Peyer's patch (tissue), 4 donors: ENCODE results near the gene GPR183. TPM values are rescaled to one million over a fixed set of nuclear protein-coding genes. Genes with fewer than 3 reads are reported as not detected.

Experiments used
- DNase-seq, 3 donors: peaks; one replicate each; pipeline ENCODE4 v3.0.0-alpha.2; 2017 to 2019
- H3K27ac ChIP-seq, 4 donors: fragments of 200-600 bp; sonication (generic); one replicate each; pipeline ENCODE4 v1.5.1; 2016 to 2019
- H3K27me3 ChIP-seq, 2 donors: fragments of 200-600 bp; sonication (generic); one replicate each; pipeline ENCODE4 v1.5.1; 2019
- H3K36me3 ChIP-seq, 3 donors: fragments of 200-600 bp; sonication (generic); one replicate each; pipeline ENCODE4 v1.5.1; 2016 to 2019
- H3K4me1 ChIP-seq, 4 donors: fragments of 200-600 bp; sonication (generic); one replicate each; pipeline ENCODE4 v1.5.1; 2016 to 2019
- H3K4me3 ChIP-seq, 4 donors: fragments of 200-600 bp; sonication (generic); 1 replicate in 3 of 4; 2 replicates in 1 of 4; pipeline ENCODE4 v1.5.1; 2016 to 2019; ENCODE audit warnings: mild to moderate bottlenecking in 1 of 4
- H3K9me3 ChIP-seq, 4 donors: fragments of 200-600 bp; sonication (generic); one replicate each; pipeline ENCODE4 v1.5.1; 2016 to 2019; ENCODE audit warnings: mild to moderate bottlenecking in 1 of 4
- CTCF ChIP-seq, 6 experiments: fragments of 450-650 bp in 4 of 6; fragments of 200-600 bp in 2 of 6; sonication (generic) in 1 of 6; IDR thresholded peaks; one replicate each; pipeline ENCODE4 v1.5.1; 2017 to 2019; ENCODE audit warnings: antibody characterized with exemption in 6 of 6, mild to moderate bottlenecking in 3 of 6, moderate library complexity in 1 of 6
- POLR2A ChIP-seq, 2 donors: fragments of 450-650 bp; IDR thresholded peaks; one replicate each; pipeline ENCODE4 v1.5.1; 2017; ENCODE audit warnings: antibody characterized with exemption in 2 of 2, mild to moderate bottlenecking in 2 of 2, moderate library complexity in 2 of 2
- total RNA-seq, 4 donors: library from RNA; depleted of rRNA; stranded (reverse); fragments of >200 nt; gene quantifications; one replicate each; pipeline ENCODE4 v1.1.0, GENCODE V29; 2016

GPR183 gene
- total RNA-seq, 4 donors from 2014 or later, result 1.1 to 24.8 (median 3.9) TPM

- DNase-seq, result no peak
- no peaks in the 10 kb centered on the region for H3K36me3 ChIP-seq
- H3K9me3 ChIP-seq, result no peaks in the 10 kb centered on the region
- H3K4me3 ChIP-seq, result no peak overlapping the region
- H3K27me3 ChIP-seq, result no peaks in the 10 kb centered on the region
- TF ChIP-seq CTCF (IDR thresholded peaks at IDR 0.05), result no peak
- TF ChIP-seq POLR2A (IDR thresholded peaks at IDR 0.05), result no peak
- peak overlapping the region in 3 of 4 donors; percentile 28 to 47 (median 40) for H3K27ac ChIP-seq
- peaks cover 0 to 16% (median 5%) of the 10 kb centered on the region in 4 donors for H3K4me1 ChIP-seq
These were observed 4.7 kb upstream of the GPR183 start for GRCh38 chr13:99311748-99312492.

GRCh38 chr13:99311137-99311536 is 3.9 kb upstream of the GPR183 start:
- TF ChIP-seq POLR2A (IDR thresholded peaks at IDR 0.05), result no peak
- TF ChIP-seq CTCF (IDR thresholded peaks at IDR 0.05), result no peak
- peak in 1 of 3 donors; percentile 34 for DNase-seq
- H3K4me1 ChIP-seq, result peaks cover 0 to 16% (median 5%) of the 10 kb centered on the region in 4 donors
- H3K27me3 ChIP-seq, result no peaks in the 10 kb centered on the region
- H3K27ac ChIP-seq, result peak overlapping the region in 2 of 4 donors; percentile 32 to 40
- no peaks in the 10 kb centered on the region for H3K9me3 ChIP-seq
- no peaks in the 10 kb centered on the region for H3K36me3 ChIP-seq
- H3K4me3 ChIP-seq, result no peak overlapping the region

- H3K9me3 ChIP-seq, result no peaks in the 10 kb centered on the region
- peaks cover 0 to 16% (median 5%) of the 10 kb centered on the region in 4 donors for H3K4me1 ChIP-seq
- peak overlapping the region in 1 of 4 donors; percentile 32 for H3K27ac ChIP-seq
- no peak overlapping the region for H3K4me3 ChIP-seq
- H3K27me3 ChIP-seq, result no peaks in the 10 kb centered on the region
- no peaks in the 10 kb centered on the region for H3K36me3 ChIP-seq
- no peak for TF ChIP-seq CTCF (IDR thresholded peaks at IDR 0.05)
- no peak for TF ChIP-seq POLR2A (IDR thresholded peaks at IDR 0.05)
- no peak for DNase-seq
These were observed 3.3 kb upstream of the GPR183 start for GRCh38 chr13:99310382-99311031.

- TF ChIP-seq CTCF (IDR thresholded peaks at IDR 0.05), result no peak
- H3K4me1 ChIP-seq, result peaks cover 0 to 16% (median 6%) of the 10 kb centered on the region in 4 donors
- DNase-seq, result no peak
- H3K27ac ChIP-seq, result peak overlapping the region; percentile 59 to 85 (median 74)
- H3K27me3 ChIP-seq, result no peaks in the 10 kb centered on the region
- H3K9me3 ChIP-seq, result no peaks in the 10 kb centered on the region
- no peak overlapping the region for H3K4me3 ChIP-seq
- no peaks in the 10 kb centered on the region for H3K36me3 ChIP-seq
These were observed 1.4 kb upstream of the GPR183 start for GRCh38 chr13:99308471-99309087.

- Histone ChIP-seq H3K27me3 (no peaks in the 10 kb centered on the region), H3K9me3 (no peaks in the 10 kb centered on the region), H3K36me3 (no peaks in the 10 kb centered on the region), H3K27ac (peak overlapping the region; percentile 59 to 85 (median 74)), H3K4me3 (peak overlapping the region in 1 of 4 donors; percentile 19), H3K4me1 (peaks cover 0 to 16% (median 6%) of the 10 kb centered on the region in 4 donors)
- TF ChIP-seq POLR2A (IDR thresholded peaks at IDR 0.05) (no peak), CTCF (IDR thresholded peaks at IDR 0.05) (no peak)
- peak in 2 of 3 donors; percentile 50 to 74 for DNase-seq
These were observed 595 bp upstream of the GPR183 start for GRCh38 chr13:99307648-99308339.
